ENCODE results near the gene TMCC2. TPM values are rescaled to one million over a fixed set of nuclear protein-coding genes. Genes with fewer than 3 reads are reported as not detected.

Gene TMCC2
- total and polyA plus RNA-seq, 2 of the 4 experiments (the other 2 are of a cell fraction): 2.0 to 4.2 TPM

GRCh38 chr1:205275916-205276688, 48.4 kb downstream of the TMCC2 start:
- Histone ChIP-seq H3K18ac (ENCODE audit: low read depth, low read length) (no peak overlapping the region), H3K9me3 (ENCODE audit: control insufficient read depth, insufficient read depth, low read length) (no peaks in the 10 kb centered on the region), H3K9me1 (ENCODE audit: insufficient read depth, low read length) (peaks cover 9% of the 10 kb centered on the region), H3K4ac (ENCODE audit: low read depth, low read length) (peak overlapping the region; percentile 74), H4K5ac (ENCODE audit: low read depth, low read length) (no peak overlapping the region), H3K23ac (ENCODE audit: low read depth, low read length) (no peak overlapping the region), H3K27me3 (ENCODE audit: control insufficient read depth, insufficient read depth, low read length) (no peaks in the 10 kb centered on the region), H2AK9ac (replicated peaks; ENCODE audit: low read depth, low read length, poor library complexity) (peak overlapping the region; percentile 53), H3K79me1 (ENCODE audit: low read depth in 1 of 2, low read length in 2 of 2) (peaks cover 2 to 3% of the 10 kb centered on the region in 2 experiments; a peak in 2 of 4 replicates), H3K56ac (ENCODE audit: extremely low read depth, insufficient read depth, low read length) (no peak overlapping the region), H3K27ac (ENCODE audit: insufficient read depth, low read length) (no peak overlapping the region; the same call in 1 of the 2 replicates), H2BK5ac (ENCODE audit: low read depth, low read length, poor library complexity, severe bottlenecking) (peak overlapping the region; percentile 10), H4K91ac (ENCODE audit: insufficient read depth, low read depth, low read length) (peak overlapping the region; percentile 37; the same call in 1 of the 2 replicates), H2AFZ (replicated peaks; ENCODE audit: low read length, poor library complexity) (peak overlapping the region; percentile 63), H2AK5ac (ENCODE audit: low read depth, low read length) (peak overlapping the region; percentile 82), H3K36me3 (ENCODE audit: control insufficient read depth, insufficient read depth, low read length) (peaks cover 2% of the 10 kb centered on the region; the same call in 1 of the 2 replicates), H2BK20ac (ENCODE audit: low read depth, low read length) (no peak overlapping the region), H4K8ac (ENCODE audit: low read depth in 2 of 2, low read length in 2 of 2) (peak overlapping the region in 1 of 2 experiments; percentile 52; a peak in 1 of 4 replicates), H3K4me2 (ENCODE audit: low read depth, low read length) (no peak overlapping the region), H2BK120ac (ENCODE audit: low read depth, low read length) (peak overlapping the region; percentile 74), H3K4me1 (ENCODE audit: control insufficient read depth, insufficient read depth, low read length) (peaks cover 9% of the 10 kb centered on the region), H3K14ac (replicated peaks; ENCODE audit: low read depth, low read length) (no peak overlapping the region), H2BK15ac (ENCODE audit: low read depth, low read length) (peak overlapping the region; percentile 18; the same call in 2 of the 3 replicates), H4K20me1 (ENCODE audit: insufficient read depth, low read length) (no peaks in the 10 kb centered on the region), H3K4me3 (ENCODE audit: insufficient read depth, low read depth, low read length) (no peak overlapping the region), H3K9ac (ENCODE audit: low read depth, low read length) (no peak overlapping the region)
- ATAC-seq (ENCODE audit: low read depth): no peak
- intact Hi-C loops (cut with micrococcal nuclease): no loop called here
- 83% methylated on average over 4 of the region's 9 CpGs; no CpG with 5 or more reads in 1 of the 2 experiments for WGBS, 2 experiments (ENCODE audit: extremely low coverage in 2 of 2, insufficient read length in 1 of 2)
- in situ Hi-C loops (cut with MboI; ENCODE audit: low sequenced_read_pairs): loop anchor here (5.0 to 10.0 kb wide), 2 partner anchors 46 to 209 kb away; partner anchors contain the start of gene NUAK2
- CTCF ChIA-PET: interaction anchor here (0.6 to 5.4 kb wide), 2 partner anchors 49 to 161 kb away, joined by 3 to 126 read pairs; no protein-coding TSS in a partner anchor
- POLR2A ChIA-PET (ENCODE audit: unreplicated experiment): no interaction called here
- dilution Hi-C loops (cut with HindIII; ENCODE audit: low sequenced_read_pairs, unreplicated experiment): no loop called here
- no peak for DNase-seq
- TF ChIP-seq NFE2L2 (IDR thresholded peaks at IDR 0.05; ENCODE audit: low read depth, low read length): no peak
- TF ChIP-seq RFX5 (IDR thresholded peaks at IDR 0.05; ENCODE audit: low read depth, low read length): no peak
- TF ChIP-seq SMC3 (IDR thresholded peaks at IDR 0.05; ENCODE audit: low read depth, low read length): no peak
- TF ChIP-seq, protein P1, sequence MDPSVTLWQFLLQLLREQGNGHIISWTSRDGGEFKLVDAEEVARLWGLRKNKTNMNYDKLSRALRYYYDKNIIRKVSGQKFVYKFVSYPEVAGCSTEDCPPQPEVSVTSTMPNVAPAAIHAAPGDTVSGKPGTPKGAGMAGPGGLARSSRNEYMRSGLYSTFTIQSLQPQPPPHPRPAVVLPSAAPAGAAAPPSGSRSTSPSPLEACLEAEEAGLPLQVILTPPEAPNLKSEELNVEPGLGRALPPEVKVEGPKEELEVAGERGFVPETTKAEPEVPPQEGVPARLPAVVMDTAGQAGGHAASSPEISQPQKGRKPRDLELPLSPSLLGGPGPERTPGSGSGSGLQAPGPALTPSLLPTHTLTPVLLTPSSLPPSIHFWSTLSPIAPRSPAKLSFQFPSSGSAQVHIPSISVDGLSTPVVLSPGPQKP (IDR thresholded peaks at IDR 0.05; ENCODE audit: borderline replicate concordance, low read depth, low read length): no peak
- TF ChIP-seq BHLHE40 (IDR thresholded peaks at IDR 0.05; ENCODE audit: low read depth, low read length): no peak
- no peak for TF ChIP-seq MXI1 (IDR thresholded peaks at IDR 0.05; ENCODE audit: borderline replicate concordance, low read depth, low read length)
- no peak for TF ChIP-seq USF2 (IDR thresholded peaks at IDR 0.05; ENCODE audit: low read depth, low read length)
- no peak for TF ChIP-seq RAD21 (IDR thresholded peaks at IDR 0.05; ENCODE audit: low read length)
- no peak for TF ChIP-seq MAFK (IDR thresholded peaks at IDR 0.05; ENCODE audit: low read depth, low read length)
- TF ChIP-seq CHD1 (IDR thresholded peaks at IDR 0.05; ENCODE audit: low read depth, low read length): no peak
- TF ChIP-seq MAZ (IDR thresholded peaks at IDR 0.05; ENCODE audit: borderline replicate concordance, low read depth, low read length): no peak
- no TSS peak for BruUV-seq (replicated peaks)
